GM19351 (cell line): Measurements from ENCODE around the gene BRD3OS.
"Not testable (repeated sequence)": the region's sequence is repeated elsewhere in the genome, so short reads cannot be mapped to it uniquely, and the experiment has no call there.

Experiments used
- ATAC-seq: cut with Tn5 transposase; IDR thresholded peaks from one replicate; pipeline ENCODE4 v1.9.1; 2021; ENCODE audit warnings: mild to moderate bottlenecking, moderate library complexity; ENCODE audit not compliant: unreplicated experiment

Gene BRD3OS

DNA sequence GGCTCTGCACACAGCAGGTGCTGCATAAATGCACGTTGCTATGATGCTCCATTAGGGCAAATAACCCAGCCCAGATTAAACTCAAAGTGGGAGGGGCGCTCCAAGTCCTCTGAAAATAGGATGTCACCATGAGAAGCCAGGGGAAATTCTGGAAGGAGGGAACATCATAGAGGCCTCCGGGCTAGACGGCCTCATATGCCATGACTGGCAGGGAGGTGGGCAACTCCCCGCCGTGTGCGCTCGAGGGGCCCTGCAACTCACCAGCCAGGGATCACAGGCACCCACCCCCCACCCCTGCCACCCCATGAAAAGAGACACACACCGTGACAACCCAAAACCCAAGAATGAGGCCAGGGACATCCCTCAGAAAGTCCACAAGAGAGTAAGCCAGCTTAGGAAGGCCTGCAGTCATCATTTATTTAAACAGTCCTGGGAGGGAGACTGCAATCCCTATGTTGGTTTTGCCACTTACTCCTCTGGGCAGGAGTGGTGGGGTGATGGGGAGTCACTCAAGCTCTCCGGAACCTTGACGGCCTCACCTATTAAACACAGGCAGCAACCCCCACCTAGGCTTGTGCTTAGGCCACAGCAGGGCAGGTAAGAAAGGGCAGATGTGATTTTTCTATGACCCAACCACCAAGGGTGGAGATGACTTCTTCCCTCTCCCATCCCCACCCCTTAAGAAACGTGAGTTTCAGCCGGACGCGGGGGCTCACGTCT is 37.2 kb upstream of the BRD3OS start:
- no peak for ATAC-seq

- ATAC-seq: not testable (repeated sequence)
Measured at GRCh38 chr9:133988771-133989170, 36.5 kb upstream of the BRD3OS start.

DNA sequence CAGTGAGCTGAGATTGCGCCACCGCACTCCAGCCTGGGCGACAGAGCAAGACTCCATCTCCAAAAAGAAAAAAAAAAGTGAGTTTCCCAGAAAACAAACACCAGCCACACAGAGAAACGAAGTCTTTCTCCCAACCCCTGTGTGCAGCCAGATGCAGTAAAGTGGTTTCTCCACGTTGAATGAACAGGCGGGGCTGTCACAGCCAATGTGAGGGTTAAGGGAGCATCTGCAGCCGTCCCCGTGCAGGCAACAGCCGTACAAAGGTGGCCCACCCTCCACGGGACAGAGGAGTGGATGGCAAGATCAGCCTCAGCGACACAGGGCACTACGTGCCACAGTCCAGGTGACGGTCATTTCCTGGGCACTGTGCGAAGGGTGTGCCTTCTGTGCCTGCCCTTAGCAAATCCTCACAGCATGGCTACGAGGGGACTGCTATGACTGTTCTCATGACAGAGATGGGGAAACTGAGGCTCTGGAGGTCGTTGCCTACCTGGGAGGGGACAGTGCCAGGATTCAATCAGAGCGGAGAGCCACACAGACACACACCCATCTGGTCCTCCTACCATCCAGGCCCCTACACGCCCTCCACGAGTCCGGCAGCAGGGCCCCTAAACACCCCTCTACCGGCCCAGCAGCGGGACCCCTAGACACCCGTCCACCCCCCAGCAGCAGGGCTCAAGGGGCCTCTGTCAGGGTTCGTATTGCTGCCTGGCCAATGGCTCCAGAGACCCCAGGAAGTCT is 35.5 kb upstream of the BRD3OS start:
- ATAC-seq: no peak

DNA sequence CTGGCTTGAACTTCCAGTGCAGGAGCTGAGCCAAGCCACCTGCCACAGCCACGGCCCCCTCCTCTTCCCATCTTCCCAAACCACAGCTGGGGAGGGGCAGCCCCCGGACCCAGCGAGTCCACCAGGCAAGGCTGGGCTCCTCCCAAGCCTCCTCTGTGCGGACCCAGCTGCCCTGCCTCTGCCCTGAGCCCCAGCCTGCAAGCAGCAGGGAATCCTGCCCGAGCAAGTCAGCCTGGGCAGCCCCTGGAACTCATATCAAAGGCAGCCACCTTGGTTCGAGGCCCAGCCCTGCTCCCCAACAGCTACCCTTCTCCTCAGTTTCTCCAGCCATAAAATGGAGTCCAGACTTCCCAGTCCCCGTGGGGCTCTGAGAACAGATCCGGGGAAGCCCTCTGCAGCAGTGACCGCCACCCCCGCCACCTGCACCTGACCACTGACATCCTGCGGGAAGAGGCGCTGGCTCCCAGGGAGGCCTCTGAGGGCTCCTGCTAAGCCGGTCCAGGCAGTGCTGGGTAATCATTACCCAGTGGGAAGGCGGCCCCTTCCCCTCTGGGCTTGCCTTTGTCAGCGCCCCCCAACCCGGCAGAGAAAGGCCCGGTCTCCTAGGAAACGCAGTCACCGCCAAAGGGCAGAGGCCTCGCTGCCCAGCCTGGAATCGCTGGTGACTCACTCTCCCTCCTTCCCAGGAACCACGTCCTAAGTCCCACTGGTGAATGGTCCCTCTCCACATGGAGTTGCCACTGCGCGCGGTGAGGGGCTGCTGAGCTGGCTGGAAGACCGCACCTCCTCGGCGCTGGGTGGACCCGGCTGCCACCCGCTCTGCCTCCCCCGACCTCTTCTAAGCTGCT is 34.7 kb upstream of the BRD3OS start:
- ATAC-seq: no peak

- peak; percentile 16 for ATAC-seq
Measured at GRCh38 chr9:133991214-133991921, 33.9 kb upstream of the BRD3OS start.

- peak; percentile 49 for ATAC-seq
Measured at GRCh38 chr9:133991964-133992779, 33.1 kb upstream of the BRD3OS start, which contains the start of gene VAV2. Gene VAV2 (minus strand): TSS chr9:133992324. CDS start chr9:133992278, 46 bp downstream.

DNA sequence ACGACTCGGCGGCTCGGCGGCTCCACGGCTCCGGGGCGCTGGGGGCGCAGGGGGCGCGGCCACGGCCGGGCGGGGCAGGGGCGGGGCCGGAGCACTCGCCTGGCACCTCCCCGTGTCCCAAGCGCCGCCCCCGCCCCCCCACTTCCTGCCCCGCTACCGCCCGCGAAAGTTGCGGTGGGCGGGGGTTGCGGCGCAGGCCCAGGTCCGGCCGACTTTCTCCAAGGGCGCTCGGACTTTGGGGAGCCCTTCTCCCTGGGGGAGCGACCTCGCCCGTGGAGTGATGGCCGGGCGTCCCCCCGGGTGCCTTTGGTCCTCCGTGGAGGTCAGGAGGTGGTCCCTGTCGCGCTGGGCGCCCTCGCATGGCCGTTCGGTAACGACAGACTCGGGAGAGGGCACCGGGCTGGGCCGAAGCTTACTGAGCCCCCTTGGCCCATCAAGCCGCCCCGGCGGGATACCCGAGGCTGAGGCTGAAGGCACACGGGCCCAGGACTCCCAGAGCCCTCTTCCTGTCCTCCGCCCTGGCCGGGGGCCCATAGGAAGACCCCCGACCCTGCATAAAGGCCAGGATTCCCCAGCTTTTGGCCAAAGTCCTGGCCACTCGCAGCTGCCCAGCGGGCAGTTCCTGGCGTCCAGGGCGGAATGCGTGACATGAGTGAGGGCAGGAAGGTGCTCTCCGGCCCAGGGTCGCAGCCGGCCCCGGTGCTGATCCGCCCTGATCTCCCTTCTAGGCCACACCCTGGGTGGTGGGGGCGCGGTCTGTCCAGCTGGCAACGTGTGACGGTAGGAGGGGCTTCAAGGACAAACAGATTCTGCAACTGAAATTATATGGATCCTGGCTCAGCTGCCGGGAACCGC is 32.3 kb upstream of the BRD3OS start:
- ATAC-seq: peak; percentile 39

GRCh38 chr9:133993635-133994253 is 31.5 kb upstream of the BRD3OS start:
- ATAC-seq: no peak

GRCh38 chr9:133994353-133995011 is 30.8 kb upstream of the BRD3OS start:
- ATAC-seq: no peak

DNA sequence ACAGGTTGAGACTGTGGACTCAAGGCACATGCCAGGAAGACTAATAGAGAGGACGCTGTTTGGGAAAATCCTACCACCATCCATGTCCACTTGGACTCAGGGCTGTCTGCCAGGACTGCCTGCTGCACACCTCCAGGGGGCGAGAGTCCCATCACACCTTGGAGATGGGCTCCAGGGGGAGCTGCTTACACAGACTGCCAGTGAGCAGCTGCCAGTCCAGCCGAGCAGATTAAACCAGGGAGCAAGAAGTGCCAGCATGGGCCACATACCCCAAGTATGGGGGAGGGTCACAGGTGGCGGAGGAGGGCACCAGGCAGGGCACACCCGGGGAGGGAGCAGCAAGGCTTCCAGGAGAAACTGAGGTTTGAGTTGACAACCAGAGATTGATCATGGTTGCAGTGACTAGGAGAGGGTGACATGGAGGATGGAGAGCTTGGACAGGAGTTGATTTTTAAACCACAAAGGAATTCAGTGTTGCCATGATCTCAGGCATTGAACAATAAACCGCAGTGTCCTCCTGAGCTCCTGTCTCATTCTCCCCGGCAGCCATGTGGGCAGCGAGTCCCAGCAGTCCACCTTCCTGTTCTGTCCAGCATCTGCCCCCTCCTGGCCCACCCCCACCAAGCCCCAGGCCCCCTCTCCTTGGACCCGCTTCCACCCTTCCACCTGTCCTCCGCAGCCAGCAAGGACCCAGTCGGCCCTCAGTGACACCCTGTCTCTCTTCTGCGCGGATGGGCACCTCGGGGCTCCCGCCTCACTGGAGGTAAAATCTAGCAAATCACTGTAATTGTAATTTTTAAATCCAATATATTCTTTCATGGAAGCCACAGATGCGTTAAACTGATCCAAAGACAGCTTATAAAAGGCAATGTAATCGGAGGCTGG is 30.0 kb upstream of the BRD3OS start:
- ATAC-seq: no peak

DNA sequence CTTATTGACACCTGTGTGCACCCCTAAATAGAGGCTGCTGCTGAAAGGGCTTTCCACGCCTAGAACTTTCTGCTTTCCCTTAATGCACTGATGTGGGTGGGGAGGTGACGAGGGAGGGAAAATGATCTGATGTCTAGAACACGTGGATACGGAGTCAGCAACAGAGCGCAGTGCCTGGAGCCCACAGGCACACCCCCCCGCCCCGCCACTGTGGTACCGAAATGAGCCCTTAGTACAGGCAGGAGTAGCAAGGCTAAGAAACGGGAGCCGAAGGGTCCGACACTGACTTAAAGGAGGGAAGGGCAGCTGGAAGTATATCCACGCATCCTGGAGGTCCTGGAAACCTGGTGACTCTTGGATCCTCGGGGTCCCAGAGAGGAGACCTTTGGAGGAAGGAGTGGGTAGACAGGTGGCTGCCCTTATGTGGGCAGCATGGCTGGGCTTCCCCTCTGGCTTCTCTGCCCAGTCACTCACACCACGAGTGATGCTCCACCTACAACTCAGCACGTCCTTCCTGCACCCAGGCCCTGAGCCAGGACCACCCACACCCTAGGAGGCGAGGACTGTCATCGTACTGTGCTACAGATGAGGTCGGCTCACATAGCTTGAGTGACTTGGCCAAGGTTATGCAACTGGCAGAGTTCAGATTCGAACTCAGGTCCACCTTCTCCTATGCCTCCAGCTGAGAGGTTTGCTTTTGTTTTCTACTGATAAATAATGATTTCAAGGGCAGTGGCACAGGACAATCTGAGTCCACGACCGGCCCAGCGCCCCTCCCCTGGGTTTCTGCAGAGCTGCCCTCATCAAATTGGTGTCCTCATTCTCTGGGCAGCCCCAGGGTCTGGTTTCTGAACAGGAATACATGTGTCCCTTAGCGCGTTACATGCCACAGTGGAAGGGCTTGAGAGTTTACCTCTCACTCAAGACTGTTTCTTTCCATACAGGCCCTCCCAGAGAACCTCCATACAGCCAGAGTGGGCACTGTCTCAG is 28.5 kb upstream of the BRD3OS start:
- ATAC-seq: no peak

DNA sequence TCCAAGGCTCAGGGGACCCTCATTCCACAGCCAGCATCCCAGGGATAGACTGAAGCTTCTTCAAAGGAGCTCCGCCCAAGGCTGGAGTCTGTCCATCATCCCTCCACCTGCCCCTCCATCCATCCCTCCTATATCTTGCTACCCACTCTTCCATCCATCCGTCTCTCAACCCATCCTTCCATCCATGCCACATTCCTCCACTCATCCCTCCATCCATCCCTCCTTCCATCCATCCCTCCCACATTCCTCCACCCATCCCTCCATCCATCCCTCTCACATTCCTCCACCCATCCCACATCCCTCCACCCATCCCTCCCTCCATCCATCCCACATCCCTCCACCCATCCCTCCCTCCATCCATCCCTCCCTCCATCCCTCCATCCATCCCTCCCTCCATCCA is 27.7 kb upstream of the BRD3OS start:
- ATAC-seq: no peak

- no peak for ATAC-seq
Measured at GRCh38 chr9:133998915-133999595, 26.2 kb upstream of the BRD3OS start.

DNA sequence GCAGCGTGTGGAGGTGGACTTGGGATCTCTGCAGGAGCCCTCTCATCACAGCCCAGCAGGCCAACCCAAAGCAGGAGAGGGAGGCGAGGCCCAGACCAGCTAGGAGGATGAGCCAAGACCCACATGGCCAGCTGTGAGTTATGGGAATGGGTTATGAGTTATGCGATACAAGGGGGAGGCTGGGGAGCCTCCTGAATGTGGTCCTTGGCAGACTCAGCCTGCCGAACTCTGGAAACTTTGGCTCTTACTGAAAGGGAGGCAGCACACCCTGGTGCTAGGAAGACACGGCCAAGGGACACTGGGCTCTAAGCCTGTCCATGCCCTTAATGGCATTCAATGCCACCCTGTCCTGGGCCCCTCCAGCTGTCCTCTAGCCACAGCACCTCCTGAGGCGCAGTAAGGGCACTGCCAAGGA is 25.4 kb upstream of the BRD3OS start:
- ATAC-seq: no peak

- ATAC-seq: no peak
Measured at GRCh38 chr9:134002796-134003195, 22.5 kb upstream of the BRD3OS start.
